Trophoblast cell (in vitro differentiated cells and primary cell): Measurements from ENCODE around the gene DYNLRB2.

ENCODE experiments used
- DNase-seq, 2 donors: peaks; one replicate each; pipeline ENCODE4 v3.0.0-alpha.2; 2016
- H2AFZ ChIP-seq: 2 replicates; pipeline ENCODE4 v1.6.1; 2013; ENCODE audit warnings: low read length, moderate library complexity, mild to moderate bottlenecking; ENCODE audit not compliant: insufficient read depth, poor library complexity
- H2AK5ac ChIP-seq: 2 replicates; pipeline ENCODE4 v1.6.1; 2013; ENCODE audit warnings: mild to moderate bottlenecking, low read length
- H2BK120ac ChIP-seq: 2 replicates; pipeline ENCODE4 v1.6.1; 2013; ENCODE audit warnings: low read length, mild to moderate bottlenecking, moderate library complexity; ENCODE audit not compliant: insufficient read depth, poor library complexity
- H2BK12ac ChIP-seq: 2 replicates; pipeline ENCODE4 v1.6.1; 2013; ENCODE audit warnings: mild to moderate bottlenecking, low read length, moderate library complexity
- H2BK5ac ChIP-seq: 2 replicates; pipeline ENCODE4 v1.6.1; 2013; ENCODE audit warnings: low read length, low read depth, moderate library complexity, mild to moderate bottlenecking; ENCODE audit not compliant: poor library complexity
- H3K14ac ChIP-seq: 2 replicates; pipeline ENCODE4 v1.6.1; 2013; ENCODE audit warnings: mild to moderate bottlenecking, low read length
- H3K18ac ChIP-seq: 2 replicates; pipeline ENCODE4 v1.6.1; 2013; ENCODE audit warnings: mild to moderate bottlenecking, low read length
- H3K23ac ChIP-seq: 2 replicates; pipeline ENCODE4 v1.6.1; 2013; ENCODE audit warnings: low read length
- H3K27ac ChIP-seq: 2 replicates; pipeline ENCODE4 v1.5.1; 2013; ENCODE audit warnings: low read depth, mild to moderate bottlenecking, inconsistent platforms, low read length, moderate library complexity
- H3K27me3 ChIP-seq: 2 replicates; pipeline ENCODE4 v1.6.1; 2013; ENCODE audit warnings: inconsistent platforms, mild to moderate bottlenecking, low read length, moderate library complexity; ENCODE audit not compliant: insufficient read depth
- H3K36me3 ChIP-seq, 2 experiments: 1 replicate in 1 of 2; 2 replicates in 1 of 2; pipeline ENCODE4 v1.6.1; 2013; ENCODE audit warnings: low read length in 2 of 2, mild to moderate bottlenecking in 2 of 2, moderate library complexity in 1 of 2; ENCODE audit not compliant: insufficient read depth in 2 of 2, control insufficient read depth in 1 of 2
- H3K4ac ChIP-seq: 2 replicates; pipeline ENCODE4 v1.6.1; 2013; ENCODE audit warnings: low read depth, mild to moderate bottlenecking, low read length, moderate library complexity
- H3K4me1 ChIP-seq, 2 experiments: 1 replicate in 1 of 2; 2 replicates in 1 of 2; pipeline ENCODE4 v1.6.1; 2013; ENCODE audit warnings: low read length in 2 of 2, mild to moderate bottlenecking in 2 of 2, moderate library complexity in 1 of 2; ENCODE audit not compliant: insufficient read depth in 2 of 2, control insufficient read depth in 1 of 2
- H3K4me2 ChIP-seq: 2 replicates; pipeline ENCODE4 v1.6.1; 2013; ENCODE audit warnings: inconsistent platforms, mild to moderate bottlenecking, low read length, moderate library complexity
- H3K4me3 ChIP-seq: 2 replicates; pipeline ENCODE4 v1.5.1; 2013; ENCODE audit warnings: mild to moderate bottlenecking, low read depth, low read length, inconsistent platforms
- H3K79me1 ChIP-seq: one replicate; pipeline ENCODE4 v1.6.1; 2013; ENCODE audit warnings: low read length
- H3K79me2 ChIP-seq: 2 replicates; pipeline ENCODE4 v1.6.1; 2013; ENCODE audit warnings: low read length, mild to moderate bottlenecking; ENCODE audit not compliant: control insufficient read depth, insufficient read depth, poor library complexity
- H3K9ac ChIP-seq: 2 replicates; pipeline ENCODE4 v1.6.1; 2013; ENCODE audit warnings: mild to moderate bottlenecking, low read length
- H3K9me3 ChIP-seq: 2 replicates; pipeline ENCODE4 v1.6.1; 2013; ENCODE audit warnings: low read depth, mild to moderate bottlenecking, control low read depth, inconsistent platforms, low read length; ENCODE audit not compliant: insufficient read depth
- H4K12ac ChIP-seq: 2 replicates; pipeline ENCODE4 v1.6.1; 2013; ENCODE audit warnings: low read depth, mild to moderate bottlenecking, low read length, moderate library complexity
- H4K8ac ChIP-seq: 2 replicates; pipeline ENCODE4 v1.6.1; 2013; ENCODE audit warnings: low read depth, mild to moderate bottlenecking, low read length, moderate library complexity
- H4K91ac ChIP-seq: one replicate; pipeline ENCODE4 v1.6.1; 2013; ENCODE audit warnings: low read depth, mild to moderate bottlenecking, low read length, moderate library complexity
- WGBS: extraction: QIAGEN DNeasy Blood & Tissue Kit; methylation state at CpG from one replicate; pipeline ENCODE4 v1.1.7; 2013; ENCODE audit warnings: missing lambda C conversion rate; ENCODE audit not compliant: insufficient read length, insufficient coverage; ENCODE audit errors: extremely low coverage; 5-methylcytosine and 5-hydroxymethylcytosine counted together

Gene DYNLRB2

DNA sequence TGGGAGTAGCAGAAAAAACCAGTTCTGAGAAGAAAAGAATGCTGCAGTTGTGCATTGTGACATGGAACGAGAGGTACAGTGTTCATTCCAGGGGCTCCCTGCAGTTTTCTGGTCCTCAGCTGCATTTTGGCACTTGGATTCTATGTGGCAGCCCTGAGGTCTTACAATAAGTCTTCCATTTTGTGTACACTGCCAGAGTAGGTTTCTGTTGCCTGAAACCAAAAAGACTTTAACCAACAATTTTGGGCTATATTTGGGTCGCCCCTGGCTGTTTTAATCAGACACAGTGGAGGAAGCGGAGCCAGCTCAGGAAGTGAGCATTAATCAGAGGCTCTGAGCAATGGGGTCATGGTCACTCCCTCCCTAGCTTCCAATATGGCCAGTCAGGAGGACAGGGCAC, 15.7 kb downstream of the DYNLRB2 start:
- Histone ChIP-seq H3K23ac (no peak overlapping the region), H2AFZ (no peak overlapping the region), H3K9me3 (no peaks in the 10 kb centered on the region), H3K18ac (no peak overlapping the region), H4K91ac (no peak overlapping the region), H3K79me1 (no peaks in the 10 kb centered on the region), H4K8ac (no peak overlapping the region), H2BK120ac (no peak overlapping the region), H3K4ac (no peak overlapping the region), H2BK5ac (no peak overlapping the region), H3K79me2 (no peaks in the 10 kb centered on the region), H3K4me3 (no peak overlapping the region), H4K12ac (no peak overlapping the region), H3K9ac (no peak overlapping the region), H2AK5ac (no peak overlapping the region), H3K27me3 (no peaks in the 10 kb centered on the region), H3K4me2 (no peak overlapping the region), H3K14ac (no peak overlapping the region), H3K36me3 (no peaks in the 10 kb centered on the region), H2BK12ac (no peak overlapping the region), H3K4me1 (no peaks in the 10 kb centered on the region), H3K27ac (no peak overlapping the region)
- no peak for DNase-seq
- WGBS = no CpG with 5 or more reads among the region's 3 CpGs

DNA sequence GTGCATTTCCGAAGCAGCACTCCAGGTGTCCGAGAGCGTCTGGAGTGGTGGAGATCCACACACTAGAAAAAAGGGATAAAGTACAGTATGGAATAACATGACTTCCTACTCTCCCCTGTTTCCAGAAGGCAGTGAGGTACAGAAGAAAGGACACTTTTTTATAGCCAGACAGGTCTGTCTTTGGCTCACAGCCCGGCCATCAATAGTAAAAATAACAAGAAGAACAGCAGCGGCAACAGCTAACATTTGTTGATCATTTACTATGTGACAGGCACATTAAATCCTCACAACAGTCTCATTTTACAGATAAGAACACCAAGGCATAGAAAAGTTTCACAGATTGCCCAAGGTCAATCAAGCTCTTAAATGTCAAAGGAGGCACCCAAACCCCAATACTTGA, 16.2 kb downstream of the DYNLRB2 start:
- H2BK12ac ChIP-seq = no peak overlapping the region
- no peaks in the 10 kb centered on the region for H3K79me1 ChIP-seq
- H2AK5ac ChIP-seq = no peak overlapping the region
- WGBS = no CpG with 5 or more reads among the region's 5 CpGs
- H3K36me3 ChIP-seq = no peaks in the 10 kb centered on the region
- H3K4me3 ChIP-seq = no peak overlapping the region
- DNase-seq = no peak
- no peak overlapping the region for H2AFZ ChIP-seq
- H3K9me3 ChIP-seq = no peaks in the 10 kb centered on the region
- no peak overlapping the region for H3K9ac ChIP-seq
- no peak overlapping the region for H3K4ac ChIP-seq
- no peak overlapping the region for H3K27ac ChIP-seq
- H4K12ac ChIP-seq = no peak overlapping the region
- no peak overlapping the region for H2BK5ac ChIP-seq
- no peak overlapping the region for H3K14ac ChIP-seq
- no peaks in the 10 kb centered on the region for H3K27me3 ChIP-seq
- no peaks in the 10 kb centered on the region for H3K79me2 ChIP-seq
- no peak overlapping the region for H4K8ac ChIP-seq
- no peak overlapping the region for H4K91ac ChIP-seq
- no peak overlapping the region for H3K23ac ChIP-seq
- no peaks in the 10 kb centered on the region for H3K4me1 ChIP-seq
- H3K18ac ChIP-seq = no peak overlapping the region
- H3K4me2 ChIP-seq = no peak overlapping the region
- no peak overlapping the region for H2BK120ac ChIP-seq

DNA sequence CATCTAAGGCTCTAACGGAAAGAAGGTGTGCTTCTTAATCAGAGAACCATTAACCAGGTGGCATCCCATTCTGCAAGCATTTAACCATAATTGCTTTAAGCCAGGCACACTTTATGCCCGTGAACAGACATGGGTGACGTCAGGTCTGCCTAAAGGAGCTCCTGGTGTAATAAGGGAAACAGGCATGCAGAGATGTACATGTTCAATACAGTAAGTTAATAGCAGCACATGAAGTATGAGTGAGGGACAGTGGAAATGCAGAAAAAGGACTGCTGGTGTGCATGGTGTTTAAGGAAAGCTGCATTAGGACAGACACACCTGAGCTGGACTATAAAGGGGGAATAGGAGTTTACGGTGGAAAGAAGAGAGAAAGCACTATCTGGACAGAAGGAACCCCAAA, 18.6 kb downstream of the DYNLRB2 start:
- Histone ChIP-seq H2BK5ac (no peak overlapping the region), H4K91ac (no peak overlapping the region)
- WGBS = no CpG with 5 or more reads among the region's 4 CpGs

DNA sequence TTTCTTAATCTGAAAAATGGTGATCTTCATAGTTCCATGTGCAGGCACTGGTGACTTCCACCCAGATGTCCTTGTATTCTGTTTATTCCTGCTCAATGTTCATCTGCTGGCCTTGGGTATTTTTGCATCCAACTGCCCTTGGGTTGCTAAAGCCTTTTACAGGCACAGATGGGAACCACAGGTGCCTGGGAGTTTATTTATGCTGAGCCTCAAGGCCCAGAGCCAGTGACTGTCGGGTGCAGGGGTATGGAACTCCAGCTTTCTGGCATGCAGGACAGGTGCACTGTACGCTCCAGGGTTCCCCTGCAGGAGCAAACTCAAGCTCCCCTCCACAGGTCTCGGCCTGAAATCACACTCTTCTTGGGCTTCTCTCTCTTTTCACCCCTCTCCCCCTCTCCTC, 22.3 kb downstream of the DYNLRB2 start:
- H3K4me3 ChIP-seq = no peak overlapping the region

More for the DNA sequence above, 18.6 kb downstream of the DYNLRB2 start:
- Histone ChIP-seq H2AFZ (no peak overlapping the region), H3K4ac (no peak overlapping the region), H4K8ac (no peak overlapping the region), H3K79me1 (no peaks in the 10 kb centered on the region), H3K9ac (no peak overlapping the region), H3K14ac (no peak overlapping the region), H3K4me3 (no peak overlapping the region), H3K18ac (no peak overlapping the region), H3K27ac (no peak overlapping the region), H3K27me3 (no peaks in the 10 kb centered on the region), H2BK12ac (no peak overlapping the region), H3K4me1 (no peaks in the 10 kb centered on the region), H3K36me3 (no peaks in the 10 kb centered on the region), H4K12ac (no peak overlapping the region), H2AK5ac (no peak overlapping the region), H3K23ac (no peak overlapping the region), H3K79me2 (no peaks in the 10 kb centered on the region), H2BK120ac (no peak overlapping the region), H3K9me3 (peaks cover 2% of the 10 kb centered on the region), H3K4me2 (no peak overlapping the region)
- DNase-seq = no peak

More for the DNA sequence above, 22.3 kb downstream of the DYNLRB2 start:
- no peak for DNase-seq
- no peaks in the 10 kb centered on the region for H3K36me3 ChIP-seq
- no peak overlapping the region for H4K12ac ChIP-seq
- no peak overlapping the region for H3K9ac ChIP-seq
- H3K79me2 ChIP-seq = no peaks in the 10 kb centered on the region
- no CpG with 5 or more reads among the region's 3 CpGs for WGBS
- H2AFZ ChIP-seq = no peak overlapping the region
- H3K79me1 ChIP-seq = no peaks in the 10 kb centered on the region
- H2BK12ac ChIP-seq = no peak overlapping the region
- H2AK5ac ChIP-seq = no peak overlapping the region
- no peak overlapping the region for H3K4me2 ChIP-seq
- H4K91ac ChIP-seq = no peak overlapping the region
- no peak overlapping the region for H3K23ac ChIP-seq
- H3K4ac ChIP-seq = no peak overlapping the region
- peaks cover 3% of the 10 kb centered on the region for H3K9me3 ChIP-seq
- H3K27me3 ChIP-seq = no peaks in the 10 kb centered on the region
- H3K27ac ChIP-seq = no peak overlapping the region
- H3K18ac ChIP-seq = no peak overlapping the region
- no peak overlapping the region for H2BK120ac ChIP-seq
- H4K8ac ChIP-seq = no peak overlapping the region
- no peaks in the 10 kb centered on the region for H3K4me1 ChIP-seq
- H3K14ac ChIP-seq = no peak overlapping the region
- H2BK5ac ChIP-seq = no peak overlapping the region
